RCC 7860 (cell line): ENCODE data around the gene BATF.

Experiments
- DNase-seq: peaks from one replicate; pipeline ENCODE4 v3.0.0-alpha.2; 2015; ENCODE audit warnings: low spot score
- FAIRE-seq: peaks from 2 replicates; lab custom pipeline; 2012; peaks lifted over from hg19 to GRCh38; lab: Jason Lieb, UNC

BATF gene

DNA sequence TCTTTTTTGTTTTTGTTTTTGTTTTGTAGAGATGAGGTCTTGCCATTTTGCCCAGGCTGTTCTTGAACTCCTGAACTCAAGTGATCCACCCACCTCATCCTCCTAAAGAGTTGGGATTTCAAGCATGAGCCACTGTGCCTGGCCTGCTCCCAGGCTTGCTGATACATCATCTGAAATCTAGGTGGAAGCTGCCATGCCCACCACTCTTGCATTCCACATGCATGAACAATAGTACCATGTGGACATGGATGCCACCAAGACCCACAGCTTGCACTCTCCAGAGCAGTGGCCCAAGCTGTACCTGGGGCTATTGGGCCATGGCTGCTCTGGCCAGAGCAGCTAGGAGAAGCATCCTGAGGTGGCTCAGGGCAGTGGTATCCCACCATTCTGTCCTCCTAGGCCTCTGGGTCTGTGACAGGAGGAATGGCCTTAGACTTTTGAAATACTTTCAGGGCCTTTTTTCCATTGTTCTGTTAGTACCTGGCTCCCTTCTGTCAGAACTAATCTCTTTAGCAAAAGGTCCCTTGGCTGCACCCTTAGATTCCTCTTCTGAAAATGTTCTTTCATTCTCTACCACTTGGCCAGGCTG, 69.8 kb downstream of the BATF start:
- no peak for FAIRE-seq
- no peak for DNase-seq

DNA sequence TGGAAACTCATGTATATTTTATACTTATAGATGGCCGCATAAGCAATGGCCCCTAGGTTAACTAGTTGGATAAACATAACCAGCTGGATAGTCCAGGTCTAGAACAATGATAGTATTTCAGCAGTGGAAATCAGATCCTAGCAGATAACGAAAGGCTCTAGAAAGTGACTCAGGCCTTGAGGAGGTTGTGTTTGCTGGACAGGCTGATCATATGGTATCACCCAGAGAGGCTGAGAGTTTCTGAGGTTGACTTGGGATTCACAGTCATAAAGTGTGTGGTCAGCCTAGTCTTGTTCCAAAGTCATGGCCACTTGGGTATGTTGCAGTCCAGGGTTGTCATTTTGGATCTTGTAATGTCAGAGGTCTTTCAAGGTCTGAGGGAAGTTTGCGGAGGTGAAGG, 73.0 kb downstream of the BATF start:
- no peak for DNase-seq

More for the DNA sequence above, 73.0 kb downstream of the BATF start:
- FAIRE-seq, result no peak
